H9 (cell line): ENCODE data around the gene ENOX2. TPM values are rescaled to one million over a fixed set of nuclear protein-coding genes. Genes with fewer than 3 reads are reported as not detected.

Experiments
- DNase-seq: peaks from one replicate; pipeline ENCODE4 v3.0.0-alpha.2; 2017
- H2AFZ ChIP-seq: one replicate; pipeline ENCODE4 v1.6.1; 2013; ENCODE audit warnings: mild to moderate bottlenecking, low read length, control low read depth, moderate library complexity
- H2AK5ac ChIP-seq: 2 replicates; pipeline ENCODE4 v1.6.1; 2013; ENCODE audit warnings: low read length, control low read depth, mixed read lengths; ENCODE audit not compliant: insufficient read length
- H2BK120ac ChIP-seq: one replicate; pipeline ENCODE4 v1.6.1; 2013; ENCODE audit warnings: low read depth, mild to moderate bottlenecking, low read length, control low read depth, inconsistent platforms; ENCODE audit not compliant: poor library complexity, severe bottlenecking
- H2BK12ac ChIP-seq: 2 replicates; pipeline ENCODE4 v1.6.1; 2013; ENCODE audit warnings: low read length, control low read depth, mixed read lengths, low read depth; ENCODE audit not compliant: insufficient read length
- H2BK15ac ChIP-seq: 2 replicates; pipeline ENCODE4 v1.6.1; 2013; ENCODE audit warnings: low read depth, low read length, control low read depth
- H2BK20ac ChIP-seq: one replicate; pipeline ENCODE4 v1.6.1; 2013; ENCODE audit warnings: low read depth, mild to moderate bottlenecking, low read length, control low read depth, inconsistent platforms; ENCODE audit not compliant: poor library complexity, severe bottlenecking
- H2BK5ac ChIP-seq: 2 replicates; pipeline ENCODE4 v1.6.1; 2013; ENCODE audit warnings: low read length, control low read depth, mixed read lengths; ENCODE audit not compliant: insufficient read length
- H3K14ac ChIP-seq: 2 replicates; pipeline ENCODE4 v1.6.1; 2013; ENCODE audit warnings: low read length, control low read depth; ENCODE audit not compliant: insufficient read depth
- H3K18ac ChIP-seq: 2 replicates; pipeline ENCODE4 v1.6.1; 2013; ENCODE audit warnings: low read depth, mild to moderate bottlenecking, mixed read lengths, low read length, control low read depth; ENCODE audit not compliant: insufficient read length
- H3K23ac ChIP-seq: 2 replicates; pipeline ENCODE4 v1.6.1; 2013; ENCODE audit warnings: low read length, control low read depth, mixed read lengths, low read depth; ENCODE audit not compliant: insufficient read length
- H3K23me2 ChIP-seq: 2 replicates; pipeline ENCODE4 v1.6.1; 2013; ENCODE audit warnings: low read depth, mild to moderate bottlenecking, mixed read lengths, low read length, control low read depth; ENCODE audit not compliant: insufficient read length, poor library complexity, severe bottlenecking
- H3K27ac ChIP-seq: 2 replicates; pipeline ENCODE4 v1.5.1; 2013; ENCODE audit warnings: low read length, control low read depth, mixed read lengths, low read depth; ENCODE audit not compliant: insufficient read length
- H3K27me3 ChIP-seq: 2 replicates; pipeline ENCODE4 v1.6.1; 2013; ENCODE audit warnings: low read length, control low read depth, inconsistent platforms; ENCODE audit not compliant: insufficient read depth
- H3K4ac ChIP-seq: 2 replicates; pipeline ENCODE4 v1.6.1; 2013; ENCODE audit warnings: low read depth, mild to moderate bottlenecking, control low read depth, inconsistent platforms, low read length, moderate library complexity
- H3K4me1 ChIP-seq: 2 replicates; pipeline ENCODE4 v1.6.1; 2013; ENCODE audit warnings: low read length, control low read depth, inconsistent platforms; ENCODE audit not compliant: insufficient read depth
- H3K4me2 ChIP-seq: 2 replicates; pipeline ENCODE4 v1.6.1; 2013; ENCODE audit warnings: low read length, control low read depth, mixed read lengths; ENCODE audit not compliant: insufficient read length, insufficient read depth
- H3K56ac ChIP-seq: 2 replicates; pipeline ENCODE4 v1.6.1; 2013; ENCODE audit warnings: low read depth, mild to moderate bottlenecking, mixed read lengths, low read length, control low read depth; ENCODE audit not compliant: insufficient read length
- H3K79me1 ChIP-seq: 2 replicates; pipeline ENCODE4 v1.6.1; 2013; ENCODE audit warnings: low read depth, mild to moderate bottlenecking, moderate library complexity, low read length, control low read depth, inconsistent platforms; ENCODE audit not compliant: insufficient read depth, poor library complexity, severe bottlenecking
- H3K79me2 ChIP-seq: 2 replicates; pipeline ENCODE4 v1.6.1; 2013; ENCODE audit warnings: low read length, control low read depth, inconsistent platforms; ENCODE audit not compliant: insufficient read depth
- H3K9ac ChIP-seq: 2 replicates; pipeline ENCODE4 v1.6.1; 2013; ENCODE audit warnings: low read length, control low read depth, mixed read lengths; ENCODE audit not compliant: insufficient read length; ENCODE audit errors: extremely low read depth
- H3K9me3 ChIP-seq: one replicate; pipeline ENCODE4 v1.6.1; 2013; ENCODE audit warnings: low read depth, low read length, inconsistent platforms; ENCODE audit not compliant: control insufficient read depth
- H3T11ph ChIP-seq: one replicate; pipeline ENCODE4 v1.6.1; 2013; ENCODE audit warnings: mild to moderate bottlenecking, low read length, control low read depth, inconsistent platforms
- H4K20me1 ChIP-seq: one replicate; pipeline ENCODE4 v1.6.1; 2013; ENCODE audit not compliant: control insufficient read depth, insufficient read length, insufficient read depth
- H4K5ac ChIP-seq: 2 replicates; pipeline ENCODE4 v1.6.1; 2013; ENCODE audit warnings: low read depth, mild to moderate bottlenecking, mixed read lengths, low read length, control low read depth; ENCODE audit not compliant: insufficient read length
- H4K8ac ChIP-seq: replicated peaks from 2 replicates; pipeline ENCODE4 v1.6.1; 2013; ENCODE audit warnings: low read length, control low read depth, mixed read lengths, low read depth; ENCODE audit not compliant: insufficient read length
- H4K91ac ChIP-seq: 2 replicates; pipeline ENCODE4 v1.6.1; 2013; ENCODE audit warnings: low read depth, mild to moderate bottlenecking, moderate library complexity, mixed read lengths, low read length, control low read depth; ENCODE audit not compliant: insufficient read length
- H3K27ac Mint-ChIP-seq, 3 experiments: 2 replicates in 2 of 3; 3 replicates in 1 of 3; pipeline ENCODE4 v1.8.0; 2020 to 2021; ENCODE audit warnings: mixed read lengths in 3 of 3, mild to moderate bottlenecking in 1 of 3, moderate library complexity in 1 of 3
- H3K27me3 Mint-ChIP-seq: 2 replicates; pipeline ENCODE4 v1.8.0; 2021; ENCODE audit warnings: low read depth, mild to moderate bottlenecking, moderate library complexity, mixed read lengths
- H3K36me3 Mint-ChIP-seq, 3 experiments: 2 replicates in 2 of 3; 3 replicates in 1 of 3; pipeline ENCODE4 v1.8.0; 2020 to 2021; ENCODE audit warnings: low read depth in 3 of 3, mixed read lengths in 3 of 3; ENCODE audit not compliant: insufficient read depth in 1 of 3
- H3K4me1 Mint-ChIP-seq, 2 experiments: 2 replicates each; pipeline ENCODE4 v1.8.0; 2020; ENCODE audit warnings: mixed read lengths in 2 of 2
- H3K4me3 Mint-ChIP-seq, 2 experiments: 2 replicates in 1 of 2; 3 replicates in 1 of 2; pipeline ENCODE4 v1.8.0; 2020 to 2021; ENCODE audit warnings: mild to moderate bottlenecking in 2 of 2, mixed read lengths in 2 of 2, moderate library complexity in 1 of 2
- H3K9me3 Mint-ChIP-seq, 2 experiments: 2 replicates in 1 of 2; 3 replicates in 1 of 2; pipeline ENCODE4 v1.8.0; 2020; ENCODE audit warnings: mild to moderate bottlenecking in 2 of 2, mixed read lengths in 2 of 2, moderate library complexity in 1 of 2
- CTCF ChIP-seq: fragments of 200-600 bp; sonication (generic); conservative IDR thresholded peaks from 3 replicates; pipeline ENCODE4 v1.8.0; 2021; ENCODE audit warnings: antibody characterized with exemption, mild to moderate bottlenecking
- WGBS: extraction: QIAGEN DNeasy Blood & Tissue Kit; methylation state at CpG from one replicate; pipeline ENCODE4 v1.1.7; 2013; ENCODE audit warnings: missing lambda C conversion rate, low lambda C conversion rate, mixed read lengths; ENCODE audit not compliant: insufficient read length; ENCODE audit errors: extremely low coverage; 5-methylcytosine and 5-hydroxymethylcytosine counted together
- total RNA-seq: library from RNA; stranded (reverse); gene quantifications from 2 replicates; pipeline ENCODE4 v1.2.1, GENCODE V29; 2021

Gene ENOX2
- total RNA-seq, 1 experiment from 2014 or later = 17.7 TPM

- Histone ChIP-seq H2AFZ (no peak overlapping the region), H4K5ac (no peak overlapping the region), H4K20me1 (no peaks in the 10 kb centered on the region), H3K4ac (no peak overlapping the region), H3K14ac (no peak overlapping the region), H2BK15ac (no peak overlapping the region), H2BK20ac (no peak overlapping the region), H3K18ac (no peak overlapping the region), H3K79me2 (no peaks in the 10 kb centered on the region), H2BK120ac (no peak overlapping the region), H3K4me2 (no peak overlapping the region), H2AK5ac (no peak overlapping the region), H3K27me3 (no peaks in the 10 kb centered on the region), H3K27ac (no peak overlapping the region), H3K79me1 (no peaks in the 10 kb centered on the region), H3K23ac (no peak overlapping the region), H4K8ac (no peak overlapping the region), H2BK5ac (no peak overlapping the region), H3K9ac (no peak overlapping the region), H3T11ph (no peak overlapping the region), H3K23me2 (no peaks in the 10 kb centered on the region), H3K9me3 (no peaks in the 10 kb centered on the region), H3K56ac (no peak overlapping the region), H2BK12ac (no peak overlapping the region), H3K4me1 (no peaks in the 10 kb centered on the region; the same call in 1 of the 2 replicates), H4K91ac (no peak overlapping the region)
- Mint-ChIP-seq H3K27me3 (no peaks in the 10 kb centered on the region), H3K4me3 (no peak overlapping the region), H3K9me3 (peaks cover 5 to 7% of the 10 kb centered on the region in 2 experiments; a peak in 3 of 5 replicates), H3K27ac (no peak overlapping the region), H3K4me1 (no peaks in the 10 kb centered on the region), H3K36me3 (peaks cover 0 to 5% (median 4%) of the 10 kb centered on the region in 3 experiments; a peak in 4 of 7 replicates)
- no CpG with 5 or more reads among the region's 4 CpGs for whole genome bisulfite sequencing
- DNase-seq = no peak
- no peak for TF ChIP-seq CTCF
These were observed 248.5 kb downstream of the ENOX2 start for GRCh38 chrX:130654409-130654950.
